Hepatocyte (in vitro differentiated cells): ENCODE results near the gene DNMT3A. TPM values are rescaled to one million over a fixed set of nuclear protein-coding genes. Genes with fewer than 3 reads are reported as not detected.

Experiments used
- DNase-seq: peaks from one replicate; pipeline ENCODE4 v3.0.0-alpha.2; 2016; ENCODE audit warnings: low spot score
- H2AFZ ChIP-seq: fragments of 200-600 bp; sonication (generic); 2 replicates; pipeline ENCODE4 v1.6.0; 2016; ENCODE audit warnings: antibody characterized with exemption, mild to moderate bottlenecking
- H3K27ac ChIP-seq: fragments of 200-600 bp; sonication (generic); 2 replicates; pipeline ENCODE4 v1.5.1; 2016; ENCODE audit warnings: mild to moderate bottlenecking
- H3K27me3 ChIP-seq: fragments of 200-600 bp; sonication (generic); 2 replicates; pipeline ENCODE4 v1.6.1; 2016
- H3K36me3 ChIP-seq: fragments of 200-600 bp; sonication (generic); replicated peaks from 2 replicates; pipeline ENCODE4 v1.5.1; 2016; ENCODE audit warnings: low read depth; ENCODE audit not compliant: insufficient read depth
- H3K4me1 ChIP-seq: fragments of 200-600 bp; sonication (generic); 2 replicates; pipeline ENCODE4 v1.5.1; 2016; ENCODE audit warnings: mild to moderate bottlenecking, moderate library complexity; ENCODE audit not compliant: insufficient read depth
- H3K4me2 ChIP-seq: fragments of 200-600 bp; sonication (generic); 2 replicates; pipeline ENCODE4 v1.6.0; 2016
- H3K4me3 ChIP-seq: fragments of 200-600 bp; sonication (generic); 2 replicates; pipeline ENCODE4 v1.5.1; 2016; ENCODE audit warnings: mild to moderate bottlenecking
- H3K79me2 ChIP-seq: fragments of 200-600 bp; sonication (generic); 2 replicates; pipeline ENCODE4 v1.6.0; 2017; ENCODE audit warnings: mild to moderate bottlenecking
- H3K9me2 ChIP-seq: fragments of 200-600 bp; sonication (generic); replicated peaks from 2 replicates; pipeline ENCODE4 v1.6.0; 2017; ENCODE audit warnings: mild to moderate bottlenecking; ENCODE audit not compliant: insufficient read depth
- H3K9me3 ChIP-seq: fragments of 200-600 bp; sonication (generic); 2 replicates; pipeline ENCODE4 v1.5.1; 2016; ENCODE audit warnings: low read depth, mild to moderate bottlenecking
- H4K20me1 ChIP-seq: fragments of 200-600 bp; sonication (generic); 2 replicates; pipeline ENCODE4 v1.6.0; 2016; ENCODE audit warnings: mild to moderate bottlenecking; ENCODE audit not compliant: insufficient read depth, poor library complexity, severe bottlenecking
- EZH2 ChIP-seq: fragments of 200-600 bp; sonication (generic); IDR thresholded peaks from 2 replicates; pipeline ENCODE4 v1.6.1; 2016; ENCODE audit warnings: antibody characterized with exemption, mild to moderate bottlenecking, borderline replicate concordance
- EZH2phosphoT487 ChIP-seq: fragments of 200-600 bp; sonication (generic); IDR thresholded peaks from one replicate; pipeline ENCODE4 v1.6.1; 2018; ENCODE audit warnings: antibody characterized with exemption, mild to moderate bottlenecking, low read depth, moderate library complexity; ENCODE audit not compliant: unreplicated experiment, severe bottlenecking
- WGBS: methylation state at CpG from one replicate; pipeline ENCODE4 v1.1.6; 2016; ENCODE audit warnings: low lambda C conversion rate; ENCODE audit errors: missing lambda C conversion rate; 5-methylcytosine and 5-hydroxymethylcytosine counted together
- polyA plus RNA-seq: library from polyadenylated mRNA; unstranded; fragments of >200 nt; fragmentation: Nextera tagmentation; extraction: Ambion mirVana; gene quantifications from 2 replicates; pipeline ENCODE4 v1.2.1, GENCODE V29; 2016
- total RNA-seq: library from RNA; depleted of rRNA; stranded (reverse); fragments of >200 nt; gene quantifications from 2 replicates; pipeline ENCODE4 v1.2.3, GENCODE V29; 2014
- TF ChIP-seq, protein P1 (sequence below): fragments of 200-600 bp; sonication (generic); IDR thresholded peaks from 2 replicates; pipeline ENCODE4 v1.5.1; 2016; ENCODE audit warnings: antibody characterized with exemption, mild to moderate bottlenecking; ENCODE audit not compliant: poor library complexity

DNMT3A gene
- total and polyA plus RNA-seq, 2 experiments from 2014 or later, result 28.3 to 43.8 TPM

GRCh38 chr2:25201794-25202193 lies 139.9 kb downstream of the DNMT3A start:
- H3K27ac ChIP-seq, result no peak overlapping the region
- H3K9me2 ChIP-seq, result no peaks in the 10 kb centered on the region
- peaks cover 5% of the 10 kb centered on the region for H3K4me1 ChIP-seq
- WGBS, result 91% methylated on average over 4 of the region's 7 CpGs
- H3K9me3 ChIP-seq, result no peaks in the 10 kb centered on the region
- no peak overlapping the region for H3K4me3 ChIP-seq
- TF ChIP-seq EZH2 (no peak), EZH2phosphoT487 (no peak)
- TF ChIP-seq, protein P1, sequence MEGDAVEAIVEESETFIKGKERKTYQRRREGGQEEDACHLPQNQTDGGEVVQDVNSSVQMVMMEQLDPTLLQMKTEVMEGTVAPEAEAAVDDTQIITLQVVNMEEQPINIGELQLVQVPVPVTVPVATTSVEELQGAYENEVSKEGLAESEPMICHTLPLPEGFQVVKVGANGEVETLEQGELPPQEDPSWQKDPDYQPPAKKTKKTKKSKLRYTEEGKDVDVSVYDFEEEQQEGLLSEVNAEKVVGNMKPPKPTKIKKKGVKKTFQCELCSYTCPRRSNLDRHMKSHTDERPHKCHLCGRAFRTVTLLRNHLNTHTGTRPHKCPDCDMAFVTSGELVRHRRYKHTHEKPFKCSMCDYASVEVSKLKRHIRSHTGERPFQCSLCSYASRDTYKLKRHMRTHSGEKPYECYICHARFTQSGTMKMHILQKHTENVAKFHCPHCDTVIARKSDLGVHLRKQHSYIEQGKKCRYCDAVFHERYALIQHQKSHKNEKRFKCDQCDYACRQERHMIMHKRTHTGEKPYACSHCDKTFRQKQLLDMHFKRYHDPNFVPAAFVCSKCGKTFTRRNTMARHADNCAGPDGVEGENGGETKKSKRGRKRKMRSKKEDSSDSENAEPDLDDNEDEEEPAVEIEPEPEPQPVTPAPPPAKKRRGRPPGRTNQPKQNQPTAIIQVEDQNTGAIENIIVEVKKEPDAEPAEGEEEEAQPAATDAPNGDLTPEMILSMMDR, result no peak
- no peaks in the 10 kb centered on the region for H3K36me3 ChIP-seq
- H3K4me2 ChIP-seq, result no peak overlapping the region
- DNase-seq, result no peak
- H2AFZ ChIP-seq, result no peak overlapping the region
- no peaks in the 10 kb centered on the region for H4K20me1 ChIP-seq
- no peaks in the 10 kb centered on the region for H3K27me3 ChIP-seq
- H3K79me2 ChIP-seq, result no peaks in the 10 kb centered on the region

DNA sequence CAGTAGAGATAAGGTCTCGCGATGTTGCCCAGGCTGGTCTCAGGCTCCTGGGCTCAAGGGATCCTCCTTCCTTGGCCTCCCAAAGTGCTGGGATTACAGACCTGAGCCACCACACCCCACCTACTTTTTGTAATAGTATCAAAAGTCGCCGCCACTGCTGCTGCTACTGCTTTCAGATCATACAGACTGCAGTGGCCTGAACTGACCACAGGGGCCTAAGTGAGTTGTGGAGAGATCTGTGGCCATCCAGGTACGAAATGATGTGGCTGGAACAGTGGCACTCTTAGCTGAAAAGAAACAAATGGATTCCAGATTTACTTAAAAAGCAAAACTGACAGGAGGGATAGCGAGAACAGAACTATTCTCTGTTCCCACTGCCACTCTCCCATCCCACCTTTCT lies 140.5 kb downstream of the DNMT3A start:
- WGBS, result 81% methylated on average over 6 of the region's 6 CpGs
- Histone ChIP-seq H3K36me3 (no peaks in the 10 kb centered on the region), H3K27me3 (no peaks in the 10 kb centered on the region), H3K9me2 (no peaks in the 10 kb centered on the region), H3K27ac (no peak overlapping the region), H2AFZ (no peak overlapping the region), H3K4me1 (peaks cover 5% of the 10 kb centered on the region), H3K4me2 (no peak overlapping the region), H4K20me1 (no peaks in the 10 kb centered on the region), H3K4me3 (no peak overlapping the region), H3K79me2 (no peaks in the 10 kb centered on the region), H3K9me3 (no peaks in the 10 kb centered on the region)
- TF ChIP-seq, protein P1, result no peak
- TF ChIP-seq EZH2phosphoT487, result no peak
- TF ChIP-seq EZH2, result no peak
- DNase-seq, result no peak

GRCh38 chr2:25198576-25198975 lies 143.1 kb downstream of the DNMT3A start:
- Histone ChIP-seq H3K4me2 (no peak overlapping the region), H3K27ac (no peak overlapping the region)

More at GRCh38 chr2:25198576-25198975, 143.1 kb downstream of the DNMT3A start:
- 58% methylated on average over 5 of the region's 5 CpGs for WGBS
- Histone ChIP-seq H3K4me1 (peaks cover 5% of the 10 kb centered on the region), H3K9me2 (no peaks in the 10 kb centered on the region), H3K36me3 (no peaks in the 10 kb centered on the region), H3K9me3 (no peaks in the 10 kb centered on the region), H2AFZ (no peak overlapping the region), H3K27me3 (no peaks in the 10 kb centered on the region), H3K79me2 (no peaks in the 10 kb centered on the region), H4K20me1 (no peaks in the 10 kb centered on the region), H3K4me3 (no peak overlapping the region)
- TF ChIP-seq EZH2 (no peak), EZH2phosphoT487 (peak; percentile 46)
- TF ChIP-seq, protein P1, result no peak
- no peak for DNase-seq
